ENCODE data around the gene IL17B.

The IL17B gene

DNA sequence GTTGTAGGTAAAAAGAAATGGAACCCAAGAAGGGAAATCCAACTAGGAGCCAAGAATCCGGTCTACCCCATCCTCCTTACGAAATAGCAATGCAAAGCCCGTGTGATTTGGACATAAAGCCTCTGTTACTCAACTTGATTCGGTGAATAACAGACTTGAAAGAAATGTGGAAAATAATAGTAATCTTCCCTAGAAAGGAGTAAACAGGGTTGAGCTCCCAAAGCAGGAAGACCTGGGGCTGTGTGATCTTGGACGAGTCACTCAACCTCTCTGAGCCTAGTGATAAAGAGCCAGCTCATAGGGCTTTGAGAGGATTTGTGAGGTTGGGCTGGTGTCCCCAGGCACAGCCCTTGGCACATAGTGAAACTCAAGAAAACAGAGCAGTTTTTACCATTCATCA lies 42.7 kb upstream of the IL17B start:
- Histone ChIP-seq H3K27me3 (ENCODE audit: control insufficient read depth, insufficient read depth, low read length, poor library complexity, severe bottlenecking) (no peaks in the 10 kb centered on the region), H3K4me1 (ENCODE audit: control insufficient read depth, insufficient read depth, low read length) (peaks cover 45% of the 10 kb centered on the region), H3K36me3 (ENCODE audit: control insufficient read depth, insufficient read depth, low read length) (no peaks in the 10 kb centered on the region), H3K27ac (ENCODE audit: insufficient read depth, low read depth, low read length, poor library complexity, severe bottlenecking) (no peak overlapping the region), H3K9me3 (ENCODE audit: control insufficient read depth, low read length) (no peaks in the 10 kb centered on the region), H3K4me3 (ENCODE audit: insufficient read depth, low read depth, low read length) (no peak overlapping the region)
- WGBS, 2 experiments: 95 to 97% methylated on average over 5 of the region's 5 CpGs

DNA sequence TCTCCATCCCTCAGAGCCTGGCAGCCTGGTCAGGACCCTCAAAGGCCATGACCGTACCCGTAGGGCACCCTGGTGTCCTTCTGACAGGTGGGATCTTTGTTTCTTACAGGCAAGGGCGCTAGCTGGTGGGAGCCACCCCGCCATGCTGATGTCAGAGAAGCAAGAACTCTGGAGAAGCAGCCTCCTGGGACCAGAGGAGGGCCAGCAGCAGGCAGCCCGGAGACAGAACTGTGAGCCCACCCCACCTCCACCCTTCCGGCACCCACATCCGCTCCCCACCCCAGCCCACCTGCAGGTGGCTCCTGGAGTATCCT lies 42.2 kb upstream of the IL17B start:
- no peaks in the 10 kb centered on the region for H3K36me3 ChIP-seq (ENCODE audit: control insufficient read depth, insufficient read depth, low read length)
- H3K9me3 ChIP-seq (ENCODE audit: control insufficient read depth, low read length): no peaks in the 10 kb centered on the region
- WGBS, 2 experiments: 78 to 79% methylated on average over 7 of the region's 7 CpGs
- H3K4me3 ChIP-seq (ENCODE audit: insufficient read depth, low read depth, low read length): no peak overlapping the region
- no peak overlapping the region for H3K27ac ChIP-seq (ENCODE audit: insufficient read depth, low read depth, low read length, poor library complexity, severe bottlenecking)
- H3K27me3 ChIP-seq (ENCODE audit: control insufficient read depth, insufficient read depth, low read length, poor library complexity, severe bottlenecking): no peaks in the 10 kb centered on the region
- H3K4me1 ChIP-seq (ENCODE audit: control insufficient read depth, insufficient read depth, low read length): peaks cover 48% of the 10 kb centered on the region

DNA sequence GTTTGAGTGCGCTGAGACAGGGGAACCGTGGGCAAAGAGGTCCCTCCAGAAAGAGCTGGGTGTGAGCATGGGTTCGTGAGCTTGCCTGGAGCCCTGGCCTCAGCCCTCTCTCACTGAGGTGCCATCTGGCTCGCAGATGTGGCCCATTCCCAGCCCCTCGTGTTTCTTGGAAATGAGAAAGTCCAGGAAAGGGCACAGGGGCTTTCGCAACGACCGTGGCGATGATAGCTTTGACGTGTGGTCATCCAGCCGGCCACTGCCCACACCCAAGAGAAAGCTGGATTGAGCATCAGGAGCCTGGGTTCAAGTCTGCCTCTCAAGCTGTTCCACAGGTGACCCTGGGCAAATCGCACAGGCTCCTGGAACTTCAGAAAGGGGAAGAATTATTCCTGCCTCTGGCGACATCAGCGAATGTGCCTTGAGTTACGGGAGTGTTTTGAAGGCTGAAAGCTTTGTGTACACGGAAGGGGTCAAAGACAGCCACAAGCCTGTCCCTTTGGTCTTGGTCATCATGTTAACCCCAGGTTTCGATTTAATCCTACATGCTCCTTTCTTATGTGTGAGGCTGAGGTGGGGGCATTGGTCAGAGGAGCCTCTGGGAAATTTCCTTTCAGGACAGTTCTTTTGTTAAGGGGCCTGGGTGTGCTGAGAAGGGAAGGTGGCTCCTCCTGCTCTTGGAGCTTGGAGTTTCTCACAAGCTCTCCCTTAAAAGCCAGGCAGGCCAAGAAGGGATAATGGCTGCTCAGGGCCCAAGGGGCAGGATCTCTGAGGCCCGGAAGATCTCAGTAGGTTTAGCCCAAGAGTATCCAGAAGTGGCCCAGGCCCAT lies 41.7 kb upstream of the IL17B start:
- 88 to 89% methylated on average over 18 of the region's 18 CpGs for WGBS, 2 experiments
- peaks cover 48% of the 10 kb centered on the region for H3K4me1 ChIP-seq (ENCODE audit: control insufficient read depth, insufficient read depth, low read length)

DNA sequence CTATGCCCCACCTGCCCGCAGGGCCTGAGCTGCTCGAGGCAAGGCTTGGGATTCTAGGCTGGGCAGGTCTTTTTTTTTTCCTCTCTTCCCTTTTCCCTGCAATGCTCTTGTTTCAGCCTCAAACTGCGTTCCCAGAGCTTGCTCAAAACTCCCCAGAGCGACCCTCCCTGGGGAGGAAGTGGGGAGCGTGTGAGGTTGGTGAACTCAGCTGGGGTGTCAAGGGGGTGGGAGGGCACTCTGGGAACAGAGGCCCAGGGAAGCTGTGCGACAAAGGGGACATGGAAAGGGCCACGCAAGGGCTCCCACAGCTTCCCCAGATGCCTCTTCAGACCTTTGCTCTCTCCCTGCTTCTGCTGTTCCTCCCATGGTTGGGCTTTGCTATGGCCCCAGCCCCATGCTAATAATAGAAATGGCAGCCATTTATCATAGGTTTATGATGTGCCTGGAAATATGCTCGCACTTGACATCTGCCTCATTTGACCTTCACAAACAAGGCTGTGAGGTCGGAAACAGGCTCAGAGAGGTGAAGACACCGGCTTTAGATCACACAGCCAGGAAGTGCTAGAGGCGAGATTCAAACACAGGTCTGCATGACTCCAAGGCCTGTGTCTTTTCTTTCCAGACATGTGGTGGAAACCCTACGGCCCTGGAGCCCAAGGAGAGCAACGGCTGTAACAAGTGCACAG lies 40.9 kb upstream of the IL17B start:
- H3K27me3 ChIP-seq (ENCODE audit: control insufficient read depth, insufficient read depth, low read length, poor library complexity, severe bottlenecking): no peaks in the 10 kb centered on the region
- H3K27ac ChIP-seq (ENCODE audit: insufficient read depth, low read depth, low read length, poor library complexity, severe bottlenecking): no peak overlapping the region
- WGBS, 2 experiments: 89% methylated on average over 13 of the region's 13 CpGs
- no peak overlapping the region for H3K4me3 ChIP-seq (ENCODE audit: insufficient read depth, low read depth, low read length)
- no peaks in the 10 kb centered on the region for H3K36me3 ChIP-seq (ENCODE audit: control insufficient read depth, insufficient read depth, low read length)
- no peaks in the 10 kb centered on the region for H3K9me3 ChIP-seq (ENCODE audit: control insufficient read depth, low read length)
- H3K4me1 ChIP-seq (ENCODE audit: control insufficient read depth, insufficient read depth, low read length): peaks cover 48% of the 10 kb centered on the region

More for the DNA sequence above, 41.7 kb upstream of the IL17B start:
- Histone ChIP-seq H3K36me3 (ENCODE audit: control insufficient read depth, insufficient read depth, low read length) (no peaks in the 10 kb centered on the region), H3K27me3 (ENCODE audit: control insufficient read depth, insufficient read depth, low read length, poor library complexity, severe bottlenecking) (no peaks in the 10 kb centered on the region), H3K9me3 (ENCODE audit: control insufficient read depth, low read length) (no peaks in the 10 kb centered on the region), H3K27ac (ENCODE audit: insufficient read depth, low read depth, low read length, poor library complexity, severe bottlenecking) (no peak overlapping the region), H3K4me3 (ENCODE audit: insufficient read depth, low read depth, low read length) (no peak overlapping the region)

DNA sequence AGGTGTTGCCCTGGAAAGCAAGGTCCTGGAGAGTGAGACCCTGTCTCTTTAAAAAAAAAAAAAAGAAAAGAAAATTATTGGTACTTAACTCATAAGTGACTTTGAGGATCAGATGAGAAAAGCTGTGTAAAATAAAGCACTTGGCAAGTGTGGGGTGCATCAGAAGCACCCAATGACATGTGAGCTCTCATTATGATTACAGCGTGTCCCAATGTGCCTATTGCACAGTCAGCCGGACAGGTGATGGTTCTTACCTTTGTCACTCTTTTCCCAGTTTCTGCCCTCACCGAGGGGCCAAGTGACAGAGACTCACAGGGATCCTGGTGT lies 40.4 kb upstream of the IL17B start:
- Histone ChIP-seq H3K27ac (ENCODE audit: insufficient read depth, low read depth, low read length, poor library complexity, severe bottlenecking) (no peak overlapping the region), H3K9me3 (ENCODE audit: control insufficient read depth, low read length) (no peaks in the 10 kb centered on the region), H3K36me3 (ENCODE audit: control insufficient read depth, insufficient read depth, low read length) (no peaks in the 10 kb centered on the region), H3K27me3 (ENCODE audit: control insufficient read depth, insufficient read depth, low read length, poor library complexity, severe bottlenecking) (no peaks in the 10 kb centered on the region), H3K4me3 (ENCODE audit: insufficient read depth, low read depth, low read length) (no peak overlapping the region), H3K4me1 (ENCODE audit: control insufficient read depth, insufficient read depth, low read length) (peaks cover 48% of the 10 kb centered on the region)
- WGBS, 2 experiments: 91 to 94% methylated on average over 3 of the region's 3 CpGs

DNA sequence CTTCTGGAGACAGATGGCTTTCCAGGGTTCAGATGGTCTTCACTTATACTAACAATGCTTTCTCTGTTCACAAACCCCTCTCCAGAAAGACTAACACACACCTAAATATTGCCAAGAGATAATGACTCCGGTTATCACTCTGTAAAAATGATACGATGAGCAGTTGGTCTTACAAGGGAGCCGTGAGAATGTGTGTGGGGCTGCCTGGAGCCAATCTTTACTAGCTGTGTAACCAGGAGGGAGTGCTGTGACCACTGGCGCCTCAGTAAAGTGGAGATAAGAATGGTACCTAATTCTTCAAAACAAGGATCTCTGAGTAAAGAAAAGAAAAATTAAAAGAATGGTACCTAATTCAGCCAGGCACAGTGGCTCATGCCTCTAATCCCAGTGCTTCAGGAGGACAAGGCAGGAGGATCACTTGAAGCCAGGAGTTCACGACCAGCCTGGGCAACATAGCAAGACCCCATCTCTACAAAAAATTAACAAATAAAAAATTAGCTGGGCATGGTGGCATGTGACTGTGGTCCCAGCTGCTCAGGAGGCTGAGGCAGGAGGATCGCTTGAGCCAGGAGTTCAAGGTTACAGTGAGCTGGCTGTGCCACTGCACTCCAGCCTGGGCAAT lies 39.9 kb upstream of the IL17B start:
- H3K4me3 ChIP-seq (ENCODE audit: insufficient read depth, low read depth, low read length): no peak overlapping the region
- H3K36me3 ChIP-seq (ENCODE audit: control insufficient read depth, insufficient read depth, low read length): no peaks in the 10 kb centered on the region
- H3K27me3 ChIP-seq (ENCODE audit: control insufficient read depth, insufficient read depth, low read length, poor library complexity, severe bottlenecking): no peaks in the 10 kb centered on the region
- H3K4me1 ChIP-seq (ENCODE audit: control insufficient read depth, insufficient read depth, low read length): peaks cover 43% of the 10 kb centered on the region
- H3K27ac ChIP-seq (ENCODE audit: insufficient read depth, low read depth, low read length, poor library complexity, severe bottlenecking): no peak overlapping the region
- no peaks in the 10 kb centered on the region for H3K9me3 ChIP-seq (ENCODE audit: control insufficient read depth, low read length)
- 93 to 94% methylated on average over 6 of the region's 6 CpGs for WGBS, 2 experiments

DNA sequence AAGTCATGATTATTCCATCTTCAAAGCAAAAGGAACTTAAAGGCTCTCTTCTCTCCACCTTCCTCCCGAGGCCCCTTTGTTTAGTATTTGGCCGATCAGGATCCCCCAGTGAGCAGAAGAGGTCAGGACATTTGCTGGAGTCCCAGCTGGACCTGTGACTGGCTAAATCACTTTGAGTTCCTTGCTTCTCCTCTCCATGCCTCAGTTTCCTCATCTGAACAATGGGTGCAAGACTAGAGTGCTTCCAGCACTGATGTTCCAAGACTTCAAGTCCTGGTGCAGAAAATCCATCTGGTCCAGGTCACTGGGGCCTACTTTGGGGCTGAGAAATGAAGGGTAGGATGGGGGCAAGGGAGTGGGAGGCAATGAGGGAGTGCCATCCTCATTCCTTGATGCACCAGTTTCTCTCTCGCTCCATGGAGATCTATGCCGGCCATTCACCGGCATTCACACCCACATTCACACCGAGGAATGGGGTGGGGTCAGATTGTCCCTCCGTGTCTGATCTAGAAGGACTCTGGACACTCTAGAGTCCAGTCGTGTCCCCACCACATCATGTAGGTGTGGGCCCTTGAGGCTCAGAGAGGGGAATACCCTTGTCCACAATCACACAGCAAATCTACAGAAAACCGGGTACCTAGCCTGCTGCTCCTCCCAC lies 38.7 kb upstream of the IL17B start:
- peaks cover 31% of the 10 kb centered on the region for H3K4me1 ChIP-seq (ENCODE audit: control insufficient read depth, insufficient read depth, low read length)

DNA sequence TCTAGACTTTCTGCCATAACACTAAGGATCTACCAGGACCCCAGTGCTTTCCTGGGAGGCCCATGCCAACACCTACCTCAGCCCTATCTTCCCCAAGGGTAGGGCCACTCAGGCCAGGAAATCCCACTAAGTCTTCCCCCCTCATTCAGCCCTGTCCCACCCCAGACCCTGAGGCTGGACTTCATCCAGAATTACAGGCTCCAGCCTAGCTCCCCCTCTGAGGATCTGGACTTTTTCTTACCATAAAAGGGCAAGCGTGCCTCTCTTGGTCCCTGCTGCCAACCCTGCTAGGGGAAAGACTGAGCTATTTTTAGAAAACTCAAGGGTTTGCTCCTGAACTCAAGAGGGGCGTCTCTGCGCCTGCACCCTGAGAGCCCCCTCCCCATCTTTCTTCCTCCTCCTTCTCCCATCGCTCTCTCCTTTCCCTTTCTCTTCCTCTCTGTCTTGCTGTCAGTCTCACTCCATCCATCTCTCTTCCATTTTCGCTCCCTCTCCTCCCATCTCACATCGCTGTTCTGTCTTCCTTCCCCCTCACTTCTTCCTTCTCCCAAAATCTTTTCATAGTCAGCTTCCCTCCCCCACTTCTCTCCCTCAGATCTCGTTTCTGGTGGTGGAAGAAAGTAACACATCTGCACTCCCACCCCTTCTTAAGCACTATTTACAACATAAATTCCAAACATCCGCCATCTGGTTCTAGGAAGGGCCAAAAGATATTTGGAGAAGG lies 38.1 kb upstream of the IL17B start:
- 57 to 68% methylated on average over 8 of the region's 8 CpGs for WGBS, 2 experiments
- Histone ChIP-seq H3K36me3 (ENCODE audit: control insufficient read depth, insufficient read depth, low read length) (no peaks in the 10 kb centered on the region), H3K4me1 (ENCODE audit: control insufficient read depth, insufficient read depth, low read length) (peaks cover 24% of the 10 kb centered on the region), H3K9me3 (ENCODE audit: control insufficient read depth, low read length) (no peaks in the 10 kb centered on the region), H3K27ac (ENCODE audit: insufficient read depth, low read depth, low read length, poor library complexity, severe bottlenecking) (no peak overlapping the region), H3K27me3 (ENCODE audit: control insufficient read depth, insufficient read depth, low read length, poor library complexity, severe bottlenecking) (no peaks in the 10 kb centered on the region), H3K4me3 (ENCODE audit: insufficient read depth, low read depth, low read length) (no peak overlapping the region)

More for the DNA sequence above, 38.7 kb upstream of the IL17B start:
- Histone ChIP-seq H3K36me3 (ENCODE audit: control insufficient read depth, insufficient read depth, low read length) (no peaks in the 10 kb centered on the region), H3K4me3 (ENCODE audit: insufficient read depth, low read depth, low read length) (no peak overlapping the region), H3K27ac (ENCODE audit: insufficient read depth, low read depth, low read length, poor library complexity, severe bottlenecking) (no peak overlapping the region), H3K27me3 (ENCODE audit: control insufficient read depth, insufficient read depth, low read length, poor library complexity, severe bottlenecking) (no peaks in the 10 kb centered on the region), H3K9me3 (ENCODE audit: control insufficient read depth, low read length) (no peaks in the 10 kb centered on the region)
- WGBS, 2 experiments: 85% methylated on average over 9 of the region's 9 CpGs

DNA sequence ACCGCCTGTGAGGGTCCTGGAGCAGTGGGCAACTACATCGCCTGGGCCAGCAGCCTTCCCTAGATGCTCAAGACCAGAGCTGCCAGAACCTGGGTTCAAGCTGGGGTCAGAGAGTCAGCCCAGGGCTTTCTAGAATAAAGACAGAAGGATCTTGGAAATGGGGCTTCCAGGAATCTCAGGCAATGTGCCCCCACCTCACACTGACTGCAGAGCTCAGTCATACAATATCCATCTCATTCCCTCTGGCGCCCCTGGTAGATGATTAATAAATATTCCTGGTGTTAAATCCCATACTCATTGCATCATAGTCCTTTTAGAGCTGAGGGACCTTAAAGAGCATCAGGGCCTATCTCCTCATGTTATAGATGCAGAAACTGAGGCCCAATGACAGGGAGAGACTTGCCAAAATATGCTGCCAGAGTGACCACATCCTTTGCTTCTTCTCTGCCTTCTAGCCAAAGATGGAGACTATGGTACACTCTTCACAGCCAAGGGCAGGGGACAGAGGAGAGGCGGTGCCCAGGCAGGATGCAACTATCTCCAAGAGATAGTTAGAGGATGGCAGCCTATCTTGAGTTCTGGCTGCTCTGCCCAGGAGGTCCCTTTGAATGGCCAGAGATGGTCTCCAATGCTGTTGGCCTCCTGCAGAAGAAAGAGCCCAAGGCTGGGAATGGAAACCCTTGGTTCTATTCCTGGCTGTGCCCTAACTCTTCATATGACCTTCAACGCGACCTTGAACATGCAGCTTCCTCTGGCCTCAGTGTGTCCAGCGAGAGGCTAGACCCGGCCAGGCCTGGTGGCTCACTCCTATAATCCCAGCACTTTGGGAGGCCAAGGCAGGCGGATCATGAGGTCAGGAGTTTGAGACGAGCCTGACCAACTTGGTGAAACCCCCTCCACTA lies 36.2 kb upstream of the IL17B start:
- H3K4me3 ChIP-seq (ENCODE audit: insufficient read depth, low read depth, low read length): no peak overlapping the region
- no peaks in the 10 kb centered on the region for H3K27me3 ChIP-seq (ENCODE audit: control insufficient read depth, insufficient read depth, low read length, poor library complexity, severe bottlenecking)
- no peaks in the 10 kb centered on the region for H3K36me3 ChIP-seq (ENCODE audit: control insufficient read depth, insufficient read depth, low read length)
- WGBS, 2 experiments: 85 to 93% methylated on average over 10 of the region's 10 CpGs
- no peaks in the 10 kb centered on the region for H3K9me3 ChIP-seq (ENCODE audit: control insufficient read depth, low read length)
- H3K27ac ChIP-seq (ENCODE audit: insufficient read depth, low read depth, low read length, poor library complexity, severe bottlenecking): no peak overlapping the region
- H3K4me1 ChIP-seq (ENCODE audit: control insufficient read depth, insufficient read depth, low read length): peaks cover 13% of the 10 kb centered on the region

Data from ectodermal cell (in vitro differentiated cells).